Astrocyte (in vitro differentiated cells and primary cell): ENCODE results near the gene ZNF618. TPM values are rescaled to one million over a fixed set of nuclear protein-coding genes. Genes with fewer than 3 reads are reported as not detected.

Source experiments
- DNase-seq: peaks from one replicate; pipeline ENCODE4 v3.0.0-alpha.2; 2010; ENCODE audit warnings: low read depth
- FAIRE-seq: peaks from 2 replicates; lab custom pipeline; 2011; peaks lifted over from hg19 to GRCh38; lab: Jason Lieb, UNC
- H2AFZ ChIP-seq: 2 replicates; pipeline ENCODE4 v1.6.0; 2012; ENCODE audit warnings: low read depth, low read length, inconsistent platforms
- H3K27ac ChIP-seq: 2 replicates; pipeline ENCODE4 v1.5.1; 2011; ENCODE audit warnings: low read depth, low read length, inconsistent platforms
- H3K27me3 ChIP-seq: 2 replicates; pipeline ENCODE4 v1.6.0; 2011; ENCODE audit warnings: low read length, inconsistent platforms; ENCODE audit not compliant: insufficient read depth
- H3K36me3 ChIP-seq: 2 replicates; pipeline ENCODE4 v1.5.1; 2011; ENCODE audit warnings: low read length, inconsistent platforms; ENCODE audit not compliant: insufficient read depth
- H3K4me1 ChIP-seq: 2 replicates; pipeline ENCODE4 v1.5.1; 2011; ENCODE audit warnings: low read length, inconsistent platforms; ENCODE audit not compliant: insufficient read depth
- H3K4me2 ChIP-seq: 2 replicates; pipeline ENCODE4 v1.6.0; 2012; ENCODE audit warnings: low read length, inconsistent platforms
- H3K4me3 ChIP-seq: 2 replicates; pipeline ENCODE4 v1.5.1; 2011; ENCODE audit warnings: low read depth, mild to moderate bottlenecking, low read length, inconsistent platforms; ENCODE audit not compliant: insufficient read depth
- H3K79me2 ChIP-seq: 2 replicates; pipeline ENCODE4 v1.6.0; 2012; ENCODE audit warnings: mild to moderate bottlenecking, low read length, inconsistent platforms; ENCODE audit not compliant: insufficient read depth
- H3K9ac ChIP-seq: 2 replicates; pipeline ENCODE4 v1.6.0; 2012; ENCODE audit warnings: mild to moderate bottlenecking, low read length, inconsistent platforms
- H3K9me3 ChIP-seq: 2 replicates; pipeline ENCODE4 v1.5.1; 2012; ENCODE audit warnings: low read depth, mild to moderate bottlenecking, low read length, inconsistent platforms; ENCODE audit not compliant: insufficient read depth
- H4K20me1 ChIP-seq: 2 replicates; pipeline ENCODE4 v1.6.0; 2012; ENCODE audit warnings: low read length, inconsistent platforms; ENCODE audit not compliant: insufficient read depth
- H3K27ac Mint-ChIP-seq: one replicate; pipeline ENCODE4 v1.8.0; 2021; ENCODE audit warnings: mild to moderate bottlenecking, mixed read lengths; ENCODE audit not compliant: unreplicated experiment
- H3K27me3 Mint-ChIP-seq: one replicate; pipeline ENCODE4 v1.8.0; 2021; ENCODE audit warnings: low read depth, mixed read lengths; ENCODE audit not compliant: unreplicated experiment
- H3K36me3 Mint-ChIP-seq: one replicate; pipeline ENCODE4 v1.8.0; 2021; ENCODE audit warnings: low read depth, mixed read lengths; ENCODE audit not compliant: unreplicated experiment
- H3K4me1 Mint-ChIP-seq: one replicate; pipeline ENCODE4 v1.8.0; 2021; ENCODE audit warnings: low read depth, mixed read lengths; ENCODE audit not compliant: unreplicated experiment
- H3K4me3 Mint-ChIP-seq: one replicate; pipeline ENCODE4 v1.8.0; 2021; ENCODE audit warnings: mild to moderate bottlenecking, moderate library complexity, mixed read lengths; ENCODE audit not compliant: unreplicated experiment
- H3K9me3 Mint-ChIP-seq: one replicate; pipeline ENCODE4 v1.8.0; 2021; ENCODE audit warnings: mild to moderate bottlenecking, mixed read lengths; ENCODE audit not compliant: unreplicated experiment
- EZH2 ChIP-seq: IDR thresholded peaks from 2 replicates; pipeline ENCODE4 v1.6.1; 2012; ENCODE audit warnings: mild to moderate bottlenecking, low read length, inconsistent platforms; ENCODE audit not compliant: insufficient read depth
- total RNA-seq: library from RNA; stranded (reverse); gene quantifications from 2 replicates; pipeline ENCODE4 v1.2.1, GENCODE V29; 2021
- TF ChIP-seq, protein P1 (sequence below): IDR thresholded peaks from 2 replicates; pipeline ENCODE4 v1.5.1; 2011; ENCODE audit warnings: low read depth, mild to moderate bottlenecking, inconsistent platforms, low read length, moderate library complexity; ENCODE audit not compliant: insufficient read depth

The ZNF618 gene
- total RNA-seq, 1 donor from 2014 or later, result 30.1 TPM

DNA sequence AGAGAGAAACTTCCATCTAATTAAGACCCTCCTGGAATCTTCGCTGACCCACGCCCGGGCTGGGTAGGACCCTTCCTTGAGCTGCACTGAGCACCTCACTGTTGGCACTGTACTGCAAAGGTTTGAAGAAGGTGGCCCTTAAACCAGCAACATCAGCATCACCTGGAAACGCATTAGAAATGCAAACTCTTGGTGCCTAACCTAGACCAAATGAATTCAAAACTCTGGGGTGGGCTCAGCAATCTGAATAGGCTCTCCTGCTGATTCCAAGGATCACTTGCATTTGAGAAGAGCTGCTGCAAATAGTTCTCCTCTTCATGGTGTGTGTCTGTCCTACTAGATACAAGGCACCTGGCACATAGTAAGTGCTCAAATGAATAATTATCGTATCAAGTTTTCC, 2.7 kb upstream of the ZNF618 start:
- no peak for FAIRE-seq

DNA sequence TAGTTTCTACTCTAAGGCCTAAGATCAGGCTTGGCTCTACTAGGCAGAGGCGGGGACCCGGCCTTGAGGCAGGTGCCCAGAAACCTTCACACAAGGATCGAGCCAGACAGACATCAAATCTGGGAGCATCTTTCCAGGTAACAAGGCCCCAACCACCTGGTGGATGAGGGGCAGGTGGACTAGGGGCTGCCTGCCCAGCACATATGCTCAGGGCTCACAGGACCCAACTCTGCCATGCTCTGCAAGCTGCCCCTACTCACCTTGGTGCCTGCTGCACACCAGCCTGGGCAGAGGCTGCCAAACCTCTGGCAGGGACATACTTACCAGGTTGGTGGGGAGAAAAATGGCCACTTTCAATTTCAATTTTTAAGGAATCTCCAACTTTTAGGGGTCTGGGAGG, 2.2 kb upstream of the ZNF618 start:
- no peak overlapping the region for H3K4me2 ChIP-seq
- no peaks in the 10 kb centered on the region for H3K36me3 Mint-ChIP-seq
- DNase-seq, result no peak

More for the DNA sequence above, 2.7 kb upstream of the ZNF618 start:
- peaks cover 2% of the 10 kb centered on the region for H3K27me3 ChIP-seq
- TF ChIP-seq, protein P1, sequence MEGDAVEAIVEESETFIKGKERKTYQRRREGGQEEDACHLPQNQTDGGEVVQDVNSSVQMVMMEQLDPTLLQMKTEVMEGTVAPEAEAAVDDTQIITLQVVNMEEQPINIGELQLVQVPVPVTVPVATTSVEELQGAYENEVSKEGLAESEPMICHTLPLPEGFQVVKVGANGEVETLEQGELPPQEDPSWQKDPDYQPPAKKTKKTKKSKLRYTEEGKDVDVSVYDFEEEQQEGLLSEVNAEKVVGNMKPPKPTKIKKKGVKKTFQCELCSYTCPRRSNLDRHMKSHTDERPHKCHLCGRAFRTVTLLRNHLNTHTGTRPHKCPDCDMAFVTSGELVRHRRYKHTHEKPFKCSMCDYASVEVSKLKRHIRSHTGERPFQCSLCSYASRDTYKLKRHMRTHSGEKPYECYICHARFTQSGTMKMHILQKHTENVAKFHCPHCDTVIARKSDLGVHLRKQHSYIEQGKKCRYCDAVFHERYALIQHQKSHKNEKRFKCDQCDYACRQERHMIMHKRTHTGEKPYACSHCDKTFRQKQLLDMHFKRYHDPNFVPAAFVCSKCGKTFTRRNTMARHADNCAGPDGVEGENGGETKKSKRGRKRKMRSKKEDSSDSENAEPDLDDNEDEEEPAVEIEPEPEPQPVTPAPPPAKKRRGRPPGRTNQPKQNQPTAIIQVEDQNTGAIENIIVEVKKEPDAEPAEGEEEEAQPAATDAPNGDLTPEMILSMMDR, result no peak
- no peak for TF ChIP-seq EZH2
- H3K9me3 ChIP-seq, result no peaks in the 10 kb centered on the region
- H3K27me3 Mint-ChIP-seq, result peaks cover 37% of the 10 kb centered on the region
- peaks cover 8% of the 10 kb centered on the region for H3K4me1 Mint-ChIP-seq
- H3K27ac Mint-ChIP-seq, result no peak overlapping the region
- H3K4me3 Mint-ChIP-seq, result no peak overlapping the region
- H4K20me1 ChIP-seq, result no peaks in the 10 kb centered on the region
- H3K4me3 ChIP-seq, result no peak overlapping the region
- no peak overlapping the region for H3K27ac ChIP-seq
- H3K4me2 ChIP-seq, result no peak overlapping the region
- H3K4me1 ChIP-seq, result no peaks in the 10 kb centered on the region
- no peak overlapping the region for H3K9ac ChIP-seq
- H2AFZ ChIP-seq, result no peak overlapping the region
- no peaks in the 10 kb centered on the region for H3K36me3 Mint-ChIP-seq
- no peaks in the 10 kb centered on the region for H3K9me3 Mint-ChIP-seq
- DNase-seq, result no peak
- H3K79me2 ChIP-seq, result peaks cover 20% of the 10 kb centered on the region
- H3K36me3 ChIP-seq, result no peaks in the 10 kb centered on the region

More for the DNA sequence above, 2.2 kb upstream of the ZNF618 start:
- H3K4me3 ChIP-seq, result no peak overlapping the region
- Mint-ChIP-seq H3K9me3 (no peaks in the 10 kb centered on the region), H3K27ac (no peak overlapping the region), H3K4me1 (peaks cover 8% of the 10 kb centered on the region), H3K4me3 (no peak overlapping the region), H3K27me3 (peaks cover 37% of the 10 kb centered on the region)
- H2AFZ ChIP-seq, result no peak overlapping the region
- no peak overlapping the region for H3K27ac ChIP-seq
- no peaks in the 10 kb centered on the region for H4K20me1 ChIP-seq
- H3K79me2 ChIP-seq, result peaks cover 25% of the 10 kb centered on the region
- no peaks in the 10 kb centered on the region for H3K4me1 ChIP-seq
- H3K9ac ChIP-seq, result no peak overlapping the region
- FAIRE-seq, result no peak
- no peak for TF ChIP-seq EZH2
- TF ChIP-seq, protein P1, result no peak
- H3K36me3 ChIP-seq, result no peaks in the 10 kb centered on the region
- peaks cover 2% of the 10 kb centered on the region for H3K27me3 ChIP-seq
- no peaks in the 10 kb centered on the region for H3K9me3 ChIP-seq
